Fibroblast of skin of right biceps (primary cell): ENCODE measurements around the gene TRPV4.
"Not testable (repeated sequence)": the region's sequence is repeated elsewhere in the genome, so short reads cannot be mapped to it uniquely, and the experiment has no call there.

Source experiments
- DNase-seq: peaks from one replicate; pipeline ENCODE4 v3.0.0-alpha.2; 2013

Gene TRPV4

GRCh38 chr12:109858764-109859163 lies 25.6 kb upstream of the TRPV4 start:
- no peak for DNase-seq

- no peak for DNase-seq
Observed at GRCh38 chr12:109857715-109858114, 24.5 kb upstream of the TRPV4 start.

GRCh38 chr12:109855377-109855776 lies 22.2 kb upstream of the TRPV4 start:
- no peak for DNase-seq

- not testable (repeated sequence) for DNase-seq
Observed at GRCh38 chr12:109850518-109850917, 17.3 kb upstream of the TRPV4 start.

GRCh38 chr12:109847142-109847735 lies 14.0 kb upstream of the TRPV4 start:
- DNase-seq: no peak

GRCh38 chr12:109845824-109846205 lies 12.6 kb upstream of the TRPV4 start:
- DNase-seq: no peak

GRCh38 chr12:109844983-109845823 lies 12.0 kb upstream of the TRPV4 start:
- DNase-seq: peak; percentile 74

GRCh38 chr12:109844091-109844490 lies 10.9 kb upstream of the TRPV4 start:
- DNase-seq: no peak

GRCh38 chr12:109842021-109842420 lies 8.8 kb upstream of the TRPV4 start:
- no peak for DNase-seq

- no peak for DNase-seq
Observed at GRCh38 chr12:109841356-109841755, 8.2 kb upstream of the TRPV4 start.

- DNase-seq: no peak
Observed at GRCh38 chr12:109840305-109841074, 7.3 kb upstream of the TRPV4 start.

- DNase-seq: no peak
Observed at GRCh38 chr12:109839444-109839843, 6.2 kb upstream of the TRPV4 start.

GRCh38 chr12:109836916-109837315 lies 3.7 kb upstream of the TRPV4 start:
- peak; percentile 34 for DNase-seq

GRCh38 chr12:109835827-109836226 lies 2.6 kb upstream of the TRPV4 start:
- DNase-seq: no peak

- DNase-seq: no peak
Observed at GRCh38 chr12:109832541-109833306, 474 bp downstream of the TRPV4 start.

- no peak for DNase-seq
Observed at GRCh38 chr12:109831929-109832328, 1.3 kb downstream of the TRPV4 start.

GRCh38 chr12:109831365-109831764 lies 1.8 kb downstream of the TRPV4 start:
- DNase-seq: no peak

GRCh38 chr12:109830718-109831117 lies 2.5 kb downstream of the TRPV4 start:
- DNase-seq: no peak

- no peak for DNase-seq
Observed at GRCh38 chr12:109830267-109830666, 2.9 kb downstream of the TRPV4 start.

- DNase-seq: no peak
Observed at GRCh38 chr12:109829667-109830066, 3.5 kb downstream of the TRPV4 start.

- DNase-seq: no peak
Observed at GRCh38 chr12:109828754-109829511, 4.3 kb downstream of the TRPV4 start.
